Stimulated activated CD8-positive, alpha-beta memory T cell treated with anti-CD3 and anti-CD28 coated beads, Interleukin-15, amount 100 ng/mL, for 1 hour (primary cell): Measurements from ENCODE around the gene IQSEC1.
A peak's percentile ranks its signal among the peaks of the same experiment; 100 is the strongest.

Experiments
- DNase-seq: peaks from one replicate; pipeline ENCODE4 v3.0.0-alpha.2; 2020; ENCODE audit warnings: low read depth

Gene IQSEC1

GRCh38 chr3:12999147-13000140, 73.8 kb downstream of the IQSEC1 start:
- no peak for DNase-seq

GRCh38 chr3:12998648-12999047, 74.6 kb downstream of the IQSEC1 start:
- no peak for DNase-seq

- no peak for DNase-seq
Observed at GRCh38 chr3:12997387-12997786, 75.8 kb downstream of the IQSEC1 start.

- no peak for DNase-seq
Observed at GRCh38 chr3:12996181-12996506, 77.1 kb downstream of the IQSEC1 start.

GRCh38 chr3:12995389-12996180, 77.6 kb downstream of the IQSEC1 start:
- DNase-seq: no peak

GRCh38 chr3:12994607-12995388, 78.4 kb downstream of the IQSEC1 start:
- peak; percentile 72 for DNase-seq

- no peak for DNase-seq
Observed at GRCh38 chr3:12994357-12994606, 78.9 kb downstream of the IQSEC1 start.

GRCh38 chr3:12993517-12994356, 79.5 kb downstream of the IQSEC1 start:
- DNase-seq: no peak

GRCh38 chr3:12992629-12993516, 80.4 kb downstream of the IQSEC1 start:
- no peak for DNase-seq

GRCh38 chr3:12991861-12992281, 81.4 kb downstream of the IQSEC1 start:
- no peak for DNase-seq

- no peak for DNase-seq
Observed at GRCh38 chr3:12991481-12991837, 81.8 kb downstream of the IQSEC1 start.

- no peak for DNase-seq
Observed at GRCh38 chr3:12990781-12991480, 82.3 kb downstream of the IQSEC1 start.

- no peak for DNase-seq
Observed at GRCh38 chr3:12990306-12990705, 82.9 kb downstream of the IQSEC1 start.

- DNase-seq: no peak
Observed at GRCh38 chr3:12988728-12989454, 84.3 kb downstream of the IQSEC1 start.

GRCh38 chr3:12987602-12988001, 85.6 kb downstream of the IQSEC1 start:
- no peak for DNase-seq

GRCh38 chr3:12986986-12987385, 86.2 kb downstream of the IQSEC1 start:
- DNase-seq: no peak

- no peak for DNase-seq
Observed at GRCh38 chr3:12986521-12986920, 86.7 kb downstream of the IQSEC1 start.

GRCh38 chr3:12986031-12986430, 87.2 kb downstream of the IQSEC1 start:
- DNase-seq: no peak

- DNase-seq: no peak
Observed at GRCh38 chr3:12985148-12985547, 88.1 kb downstream of the IQSEC1 start.
